Common myeloid progenitor, CD34-positive (primary cell): ENCODE results near the gene DND1.
"Not testable (repeated sequence)": the region's sequence is repeated elsewhere in the genome, so short reads cannot be mapped to it uniquely, and the experiment has no call there.

Experiments used
- CTCF ChIA-PET: fragments of 350-600 bp; sonication (Branson Sonifier 250); formaldehyde crosslinking; loops from one replicate; lab custom pipeline; 2021; ENCODE audit warnings: antibody characterized with exemption; lab: Charles Lee
- POLR2A ChIA-PET: fragments of 350-600 bp; sonication (Branson Sonifier 250); formaldehyde crosslinking; loops from one replicate; lab custom pipeline; 2021; ENCODE audit warnings: antibody characterized with exemption; lab: Charles Lee
- DNase-seq, 3 donors: peaks; one replicate each; pipeline versions ENCODE4 v3.0.0 to v3.0.0-alpha.2; 2013
- H3K27ac ChIP-seq, 2 experiments: 1 replicate in 1 of 2; 2 replicates in 1 of 2; pipeline ENCODE4 v1.7.0; 2013; ENCODE audit warnings: inconsistent platforms in 2 of 2, low read length in 2 of 2, mild to moderate bottlenecking in 2 of 2, low read depth in 1 of 2, moderate library complexity in 1 of 2; ENCODE audit not compliant: severe bottlenecking in 2 of 2, insufficient read depth in 1 of 2, poor library complexity in 1 of 2
- H3K27me3 ChIP-seq, 5 experiments: replicated peaks in 2 of 5; 1 replicate in 3 of 5; 2 replicates in 2 of 5; pipeline versions ENCODE4 v1.6.1 to v1.7.0; 2013; ENCODE audit warnings: low read length in 4 of 5, mild to moderate bottlenecking in 2 of 5, moderate library complexity in 2 of 5, inconsistent platforms in 1 of 5; ENCODE audit not compliant: insufficient read depth in 5 of 5, control insufficient read depth in 4 of 5
- H3K36me3 ChIP-seq, 4 experiments: 1 replicate in 2 of 4; 2 replicates in 2 of 4; pipeline versions ENCODE4 v1.6.1 to v1.7.0; 2013; ENCODE audit warnings: low read length in 3 of 4, control low read depth in 1 of 4, mild to moderate bottlenecking in 1 of 4; ENCODE audit not compliant: control insufficient read depth in 4 of 4, insufficient read depth in 4 of 4
- H3K4me1 ChIP-seq, 4 experiments: 1 replicate in 3 of 4; 2 replicates in 1 of 4; pipeline versions ENCODE4 v1.6.1 to v1.7.1; 2013; ENCODE audit warnings: low read length in 3 of 4, mild to moderate bottlenecking in 3 of 4, control low read depth in 1 of 4, inconsistent platforms in 1 of 4, moderate library complexity in 1 of 4; ENCODE audit not compliant: control insufficient read depth in 4 of 4, insufficient read depth in 4 of 4; ENCODE audit errors: control extremely low read depth in 1 of 4
- H3K4me3 ChIP-seq, 7 experiments: 1 replicate in 4 of 7; 2 replicates in 3 of 7; pipeline versions ENCODE4 v1.5.1 to v1.7.0; 2013; ENCODE audit warnings: mild to moderate bottlenecking in 7 of 7, low read length in 6 of 7, moderate library complexity in 6 of 7, inconsistent platforms in 2 of 7, low read depth in 2 of 7, control low read depth in 1 of 7; ENCODE audit not compliant: insufficient read depth in 4 of 7, control insufficient read depth in 1 of 7; ENCODE audit errors: extremely low read depth in 1 of 7
- H3K9me3 ChIP-seq, 5 experiments: 1 replicate in 4 of 5; 2 replicates in 1 of 5; pipeline versions ENCODE4 v1.6.1 to v1.7.1; 2013; ENCODE audit warnings: low read length in 4 of 5, mild to moderate bottlenecking in 2 of 5, inconsistent platforms in 1 of 5, low read depth in 1 of 5, moderate library complexity in 1 of 5; ENCODE audit not compliant: control insufficient read depth in 4 of 5, insufficient read depth in 2 of 5; ENCODE audit errors: control extremely low read depth in 1 of 5
- WGBS: methylation state at CpG from one replicate; pipeline ENCODE4 v1.1.5; 2013; ENCODE audit not compliant: insufficient coverage; 5-methylcytosine and 5-hydroxymethylcytosine counted together

Gene DND1

DNA sequence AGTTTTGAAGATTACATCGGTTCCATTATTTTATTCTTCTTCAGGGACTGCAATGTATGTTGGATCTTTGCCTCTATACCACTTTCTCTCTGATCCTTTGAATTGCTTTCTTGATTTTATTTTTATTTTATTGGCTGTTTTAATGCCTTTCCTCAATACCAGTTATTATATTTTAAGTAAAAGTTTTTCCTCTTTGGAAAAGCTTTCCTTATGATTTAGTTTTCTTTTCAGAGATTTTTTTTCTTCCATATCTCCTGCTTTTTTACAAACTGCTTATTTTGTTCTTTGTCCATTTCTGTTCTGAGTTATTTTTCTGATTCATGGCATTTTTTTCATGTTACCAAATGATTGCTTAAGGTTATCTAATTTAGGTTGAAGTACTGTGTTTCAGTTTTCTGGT lies 38.4 kb upstream of the DND1 start:
- Histone ChIP-seq H3K4me1 (peaks cover 0 to 5% (median 2%) of the 10 kb centered on the region in 4 experiments), H3K9me3 (no peaks in the 10 kb centered on the region), H3K36me3 (peaks cover 0 to 7% (median 6%) of the 10 kb centered on the region in 4 experiments), H3K27ac (peak overlapping the region in 1 of 2 experiments; percentile 99), H3K4me3 (peak overlapping the region in 3 of 7 experiments; percentile 75 to 99 (median 88)), H3K27me3 (no peaks in the 10 kb centered on the region)
- CTCF ChIA-PET: interaction anchor here (1.1 kb wide), 1 partner anchor 65 kb away, joined by 3 read pairs; no protein-coding TSS in a partner anchor
- POLR2A ChIA-PET: interaction anchor here (1.2 kb wide), 1 partner anchor 64 kb away, joined by 8 read pairs; the partner anchor contains the start of genes IK and NDUFA2
- no CpG with 5 or more reads among the region's 1 CpG for WGBS
- no peak for DNase-seq

- no peaks in the 10 kb centered on the region for H3K9me3 ChIP-seq
Measured at GRCh38 chr5:140710899-140711552, 37.6 kb upstream of the DND1 start.

GRCh38 chr5:140708787-140709186 lies 35.4 kb upstream of the DND1 start:
- peaks cover 17 to 34% (median 26%) of the 10 kb centered on the region in 4 experiments for H3K36me3 ChIP-seq
- H3K9me3 ChIP-seq, DNase-seq, H3K27me3 ChIP-seq, H3K27ac ChIP-seq, H3K4me1 ChIP-seq, H3K4me3 ChIP-seq, POLR2A ChIA-PET: not testable (repeated sequence)
- CTCF ChIA-PET: interaction anchor here (0.6 kb wide), 2 partner anchors 46 to 883 kb away, joined by 3 read pairs; no protein-coding TSS in a partner anchor
- WGBS: 96% methylated on average over 4 of the region's 9 CpGs

More at GRCh38 chr5:140710899-140711552, 37.6 kb upstream of the DND1 start:
- CTCF ChIA-PET: interaction anchor here (1.0 to 1.9 kb wide), 6 partner anchors 8 to 170 kb away, joined by 3 to 16 read pairs (median 4); no protein-coding TSS in a partner anchor
- peak; percentile 97 to 98 (median 97) for DNase-seq
- 0% methylated on average over 22 of the region's 27 CpGs for WGBS
- Histone ChIP-seq H3K27ac (peak overlapping the region; percentile 99), H3K4me1 (peaks cover 0 to 5% (median 2%) of the 10 kb centered on the region in 4 experiments), H3K36me3 (peaks cover 3 to 13% (median 9%) of the 10 kb centered on the region in 4 experiments), H3K27me3 (no peaks in the 10 kb centered on the region), H3K4me3 (peak overlapping the region; percentile 75 to 99 (median 93))
- POLR2A ChIA-PET: interaction anchor here (0.5 to 1.6 kb wide), 5 partner anchors 11 to 548 kb away, joined by 3 to 8 read pairs (median 3); partner anchors contain the start of genes HARS2, IK, NDUFA2 and ZMAT2

DNA sequence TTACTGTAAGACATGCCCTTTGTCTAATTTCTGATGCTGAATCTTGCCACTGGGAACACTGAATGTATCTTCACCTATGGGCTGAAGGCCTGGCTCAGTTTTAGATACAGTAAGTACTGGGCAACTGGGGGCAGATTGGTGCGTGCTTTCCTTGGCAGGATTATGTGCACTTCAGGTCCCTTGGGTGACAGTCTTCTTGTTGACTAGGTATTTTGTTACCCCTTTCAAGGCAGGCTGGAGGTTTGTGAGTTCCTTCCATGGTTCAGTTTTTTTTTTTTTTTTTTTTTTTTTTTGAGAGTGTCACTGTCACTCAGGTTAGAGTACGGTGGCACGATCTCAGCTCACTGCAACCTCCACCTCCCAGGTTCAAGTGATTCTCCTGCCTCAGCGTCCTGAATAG lies 34.4 kb upstream of the DND1 start:
- no peak overlapping the region for H3K27ac ChIP-seq
- peaks cover 0 to 5% (median 2%) of the 10 kb centered on the region in 4 experiments for H3K4me1 ChIP-seq
- no peak overlapping the region for H3K4me3 ChIP-seq
- ChIA-PET CTCF (no interaction called here), POLR2A (no interaction called here)
- 93% methylated on average over 3 of the region's 4 CpGs for WGBS
- H3K9me3 ChIP-seq: no peaks in the 10 kb centered on the region
- DNase-seq: no peak
- peaks cover 17 to 42% (median 31%) of the 10 kb centered on the region in 4 experiments for H3K36me3 ChIP-seq
- H3K27me3 ChIP-seq: no peaks in the 10 kb centered on the region

- no peaks in the 10 kb centered on the region for H3K27me3 ChIP-seq
- H3K9me3 ChIP-seq: no peaks in the 10 kb centered on the region
- H3K36me3 ChIP-seq: peaks cover 38 to 77% (median 62%) of the 10 kb centered on the region in 4 experiments
- H3K27ac ChIP-seq: peak within 1 kb of the TSS; percentile 83 to 89
- WGBS: 2% methylated on average over 27 of the region's 44 CpGs
- peak; percentile 99 for DNase-seq
- CTCF ChIA-PET: interaction anchor here (1.1 to 2.5 kb wide), 2 partner anchors 10 to 37 kb away, joined by 4 to 16 read pairs; no protein-coding TSS in a partner anchor
- peaks cover 9 to 19% (median 15%) of the 10 kb centered on the region in 4 experiments for H3K4me1 ChIP-seq
- POLR2A ChIA-PET: interaction anchor here (0.6 to 2.0 kb wide), 2 partner anchors 9 to 11 kb away, joined by 3 to 4 read pairs; partner anchors contain the start of genes HARS1 and HARS2
- peak within 1 kb of the TSS; percentile 84 to 100 (median 98) for H3K4me3 ChIP-seq
Measured at GRCh38 chr5:140700177-140701144, 27.1 kb upstream of the DND1 start, which contains the start of gene ZMAT2. Gene ZMAT2 (plus strand): TSS chr5:140700447. CDS start chr5:140700461, 14 bp downstream.

DNA sequence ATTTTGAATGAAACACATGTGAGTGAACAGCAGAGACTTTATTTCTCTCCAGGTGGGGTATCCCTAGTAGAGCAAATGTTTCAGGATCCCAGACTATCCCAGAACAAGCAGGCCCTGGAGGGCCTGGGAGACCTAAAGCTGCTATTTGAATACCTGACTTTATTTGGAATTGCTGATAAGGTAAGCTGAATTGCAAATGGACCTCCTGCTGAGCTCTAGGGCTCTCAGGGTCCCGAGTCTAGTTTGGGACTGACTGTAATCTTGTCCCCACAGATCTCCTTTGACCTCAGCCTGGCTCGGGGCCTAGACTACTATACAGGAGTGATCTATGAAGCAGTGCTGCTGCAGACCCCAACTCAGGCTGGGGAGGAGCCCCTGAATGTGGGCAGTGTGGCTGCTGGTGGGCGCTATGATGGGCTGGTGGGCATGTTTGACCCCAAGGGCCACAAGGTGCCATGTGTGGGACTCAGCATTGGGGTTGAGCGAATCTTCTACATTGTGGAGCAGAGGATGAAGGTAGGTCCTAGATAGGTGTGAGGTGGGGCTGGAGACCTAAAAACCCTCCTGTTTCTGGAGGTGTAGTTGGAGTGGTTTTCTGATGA lies 23.6 kb upstream of the DND1 start:
- ChIA-PET CTCF (interaction anchor here (0.9 kb wide), 1 partner anchor 14 kb away, joined by 3 read pairs; no protein-coding TSS in a partner anchor), POLR2A (no interaction called here)
- H3K27ac ChIP-seq: no peak overlapping the region
- peaks cover 15 to 25% (median 18%) of the 10 kb centered on the region in 4 experiments for H3K4me1 ChIP-seq
- DNase-seq: no peak
- H3K4me3 ChIP-seq: no peak overlapping the region
- peaks cover 39 to 64% (median 57%) of the 10 kb centered on the region in 4 experiments for H3K36me3 ChIP-seq
- WGBS: 96% methylated on average over 3 of the region's 4 CpGs
- H3K27me3 ChIP-seq: no peaks in the 10 kb centered on the region
- H3K9me3 ChIP-seq: no peaks in the 10 kb centered on the region
